ENCODE data around the gene ODC1.

Gene ODC1

DNA sequence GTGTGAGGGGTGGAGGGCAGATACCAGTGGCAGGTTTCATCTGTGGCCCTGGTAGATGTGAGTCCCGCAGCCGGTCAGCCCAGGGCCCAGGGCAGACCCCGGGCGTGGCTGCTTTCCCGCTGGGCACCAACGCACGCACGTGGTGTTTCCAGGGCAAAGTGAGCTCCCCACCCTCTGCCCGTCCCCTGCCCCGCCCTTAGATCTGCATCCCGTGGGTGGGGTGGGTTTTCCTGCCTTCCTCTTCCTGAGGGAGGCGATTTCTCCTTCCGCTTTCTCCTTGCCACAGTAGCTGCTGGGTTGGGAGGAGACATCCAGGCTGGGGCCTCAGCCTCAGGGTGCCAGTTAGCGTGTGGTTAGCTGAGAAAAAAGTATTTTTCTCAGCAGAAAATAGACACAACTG lies 49.6 kb downstream of the ODC1 start:
- Histone ChIP-seq H3K4me3 (IDR thresholded peaks at IDR 0.05; ENCODE audit: insufficient read depth, low read depth, low read length) (no peak overlapping the region), H3K79me2 (ENCODE audit: insufficient read depth, low read depth) (no peaks in the 10 kb centered on the region), H3K36me3 (ENCODE audit: insufficient read depth) (no peaks in the 10 kb centered on the region), H3K27me3 (ENCODE audit: insufficient read depth, low read depth) (no peaks in the 10 kb centered on the region), H3K4me1 (ENCODE audit: low read depth, poor library complexity, severe bottlenecking) (peaks cover 12% of the 10 kb centered on the region), H3K27ac (no peak overlapping the region), H2AFZ (ENCODE audit: low read depth) (no peak overlapping the region), H4K20me1 (ENCODE audit: insufficient read depth) (no peaks in the 10 kb centered on the region), H3K4me2 (no peak overlapping the region), H3K9ac (no peak overlapping the region)
- TF ChIP-seq, protein P1, sequence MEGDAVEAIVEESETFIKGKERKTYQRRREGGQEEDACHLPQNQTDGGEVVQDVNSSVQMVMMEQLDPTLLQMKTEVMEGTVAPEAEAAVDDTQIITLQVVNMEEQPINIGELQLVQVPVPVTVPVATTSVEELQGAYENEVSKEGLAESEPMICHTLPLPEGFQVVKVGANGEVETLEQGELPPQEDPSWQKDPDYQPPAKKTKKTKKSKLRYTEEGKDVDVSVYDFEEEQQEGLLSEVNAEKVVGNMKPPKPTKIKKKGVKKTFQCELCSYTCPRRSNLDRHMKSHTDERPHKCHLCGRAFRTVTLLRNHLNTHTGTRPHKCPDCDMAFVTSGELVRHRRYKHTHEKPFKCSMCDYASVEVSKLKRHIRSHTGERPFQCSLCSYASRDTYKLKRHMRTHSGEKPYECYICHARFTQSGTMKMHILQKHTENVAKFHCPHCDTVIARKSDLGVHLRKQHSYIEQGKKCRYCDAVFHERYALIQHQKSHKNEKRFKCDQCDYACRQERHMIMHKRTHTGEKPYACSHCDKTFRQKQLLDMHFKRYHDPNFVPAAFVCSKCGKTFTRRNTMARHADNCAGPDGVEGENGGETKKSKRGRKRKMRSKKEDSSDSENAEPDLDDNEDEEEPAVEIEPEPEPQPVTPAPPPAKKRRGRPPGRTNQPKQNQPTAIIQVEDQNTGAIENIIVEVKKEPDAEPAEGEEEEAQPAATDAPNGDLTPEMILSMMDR (conservative IDR thresholded peaks at IDR 0.05; ENCODE audit: low read depth, low read length): no peak

- TF ChIP-seq, protein P1 (conservative IDR thresholded peaks at IDR 0.05; ENCODE audit: low read depth, low read length): no peak
- H3K27ac ChIP-seq: no peak overlapping the region
- no peaks in the 10 kb centered on the region for H3K79me2 ChIP-seq (ENCODE audit: insufficient read depth, low read depth)
- H4K20me1 ChIP-seq (ENCODE audit: insufficient read depth): no peaks in the 10 kb centered on the region
- no peak overlapping the region for H2AFZ ChIP-seq (ENCODE audit: low read depth)
- H3K9ac ChIP-seq: no peak overlapping the region
- H3K4me3 ChIP-seq (IDR thresholded peaks at IDR 0.05; ENCODE audit: insufficient read depth, low read depth, low read length): no peak overlapping the region
- H3K36me3 ChIP-seq (ENCODE audit: insufficient read depth): no peaks in the 10 kb centered on the region
- H3K4me2 ChIP-seq: no peak overlapping the region
- H3K27me3 ChIP-seq (ENCODE audit: insufficient read depth, low read depth): no peaks in the 10 kb centered on the region
- peaks cover 12% of the 10 kb centered on the region for H3K4me1 ChIP-seq (ENCODE audit: low read depth, poor library complexity, severe bottlenecking)
Observed at GRCh38 chr2:10397878-10398277, 50.2 kb downstream of the ODC1 start.

- Histone ChIP-seq H3K4me2 (no peak overlapping the region), H3K4me3 (IDR thresholded peaks at IDR 0.05; ENCODE audit: insufficient read depth, low read depth, low read length) (no peak overlapping the region), H3K79me2 (ENCODE audit: insufficient read depth, low read depth) (no peaks in the 10 kb centered on the region), H3K27me3 (ENCODE audit: insufficient read depth, low read depth) (no peaks in the 10 kb centered on the region), H4K20me1 (ENCODE audit: insufficient read depth) (no peaks in the 10 kb centered on the region), H3K27ac (no peak overlapping the region), H3K4me1 (ENCODE audit: low read depth, poor library complexity, severe bottlenecking) (peaks cover 12% of the 10 kb centered on the region), H3K9ac (no peak overlapping the region), H3K36me3 (ENCODE audit: insufficient read depth) (no peaks in the 10 kb centered on the region), H2AFZ (ENCODE audit: low read depth) (no peak overlapping the region)
- TF ChIP-seq, protein P1 (conservative IDR thresholded peaks at IDR 0.05; ENCODE audit: low read depth, low read length): no peak
Observed at GRCh38 chr2:10397297-10397875, 50.7 kb downstream of the ODC1 start.

GRCh38 chr2:10396464-10396863 lies 51.7 kb downstream of the ODC1 start:
- Histone ChIP-seq H3K27me3 (ENCODE audit: insufficient read depth, low read depth) (no peaks in the 10 kb centered on the region), H4K20me1 (ENCODE audit: insufficient read depth) (no peaks in the 10 kb centered on the region), H3K36me3 (ENCODE audit: insufficient read depth) (no peaks in the 10 kb centered on the region), H3K79me2 (ENCODE audit: insufficient read depth, low read depth) (no peaks in the 10 kb centered on the region), H3K9ac (no peak overlapping the region), H3K4me1 (ENCODE audit: low read depth, poor library complexity, severe bottlenecking) (peaks cover 12% of the 10 kb centered on the region), H2AFZ (ENCODE audit: low read depth) (no peak overlapping the region), H3K4me3 (IDR thresholded peaks at IDR 0.05; ENCODE audit: insufficient read depth, low read depth, low read length) (no peak overlapping the region), H3K27ac (no peak overlapping the region), H3K4me2 (no peak overlapping the region)
- TF ChIP-seq, protein P1 (conservative IDR thresholded peaks at IDR 0.05; ENCODE audit: low read depth, low read length): no peak
